ENCODE results near the gene CAMK4. TPM values are rescaled to one million over a fixed set of nuclear protein-coding genes. Genes with fewer than 3 reads are reported as not detected.

Gene CAMK4
- total RNA-seq, 1 donor from 2014 or later, result 5.0 TPM

DNA sequence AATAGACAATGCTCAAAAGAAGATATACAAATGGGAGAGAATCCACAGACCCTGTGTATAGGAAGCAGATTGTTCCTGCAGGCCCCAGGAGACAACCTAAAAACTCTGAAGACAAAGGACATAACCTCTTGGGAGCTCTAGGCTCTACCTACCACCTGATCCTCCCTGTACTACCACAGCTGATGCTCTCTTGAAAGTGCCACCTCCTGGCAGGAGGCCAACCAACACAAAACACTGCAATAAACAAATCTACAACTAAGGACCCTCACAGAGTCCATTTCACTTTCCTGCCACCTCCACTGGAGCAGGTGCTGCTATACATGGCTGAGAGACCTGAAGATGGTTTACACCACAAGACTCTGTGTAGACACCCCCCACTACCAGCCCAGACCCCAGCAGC is 239.1 kb downstream of the CAMK4 start:
- Mint-ChIP-seq H3K27ac (no peak overlapping the region), H3K4me1 (peaks cover 4% of the 10 kb centered on the region)

GRCh38 chr5:111469293-111469896 is 245.2 kb downstream of the CAMK4 start:
- H3K36me3 ChIP-seq, result no peaks in the 10 kb centered on the region
- no peaks in the 10 kb centered on the region for H3K36me3 Mint-ChIP-seq
- H3K9me3 Mint-ChIP-seq, result peaks cover 5% of the 10 kb centered on the region
- H3K4me3 ChIP-seq, result no peak overlapping the region
- H3F3A ChIP-seq (ENCODE audit: low read depth), result no peaks in the 10 kb centered on the region
- DNase-seq (ENCODE audit: low spot score), result no peak
- no peaks in the 10 kb centered on the region for H3K4me1 ChIP-seq
- H3K9ac ChIP-seq, result no peak overlapping the region
- no peak overlapping the region for H3K4me2 ChIP-seq
- no peak overlapping the region for H3K4me3 Mint-ChIP-seq
- no peak for TF ChIP-seq EZH2phosphoT487 (IDR thresholded peaks at IDR 0.05)
- TF ChIP-seq EZH2 (IDR thresholded peaks at IDR 0.05), result no peak
- TF ChIP-seq CTCF (IDR thresholded peaks at IDR 0.05), result no peak
- no peak overlapping the region for H2AFZ ChIP-seq (replicated peaks)
- no peaks in the 10 kb centered on the region for H3K27me3 ChIP-seq
- H3K27ac Mint-ChIP-seq, result no peak overlapping the region
- H3K9me3 ChIP-seq (ENCODE audit: low read depth), result no peaks in the 10 kb centered on the region
- H3K27ac ChIP-seq, result no peak overlapping the region
- H4K20me1 ChIP-seq (ENCODE audit: low read depth), result no peaks in the 10 kb centered on the region
- H3K27me3 Mint-ChIP-seq (ENCODE audit: insufficient read depth, low read depth), result no peaks in the 10 kb centered on the region
- no peaks in the 10 kb centered on the region for H3K79me2 ChIP-seq (ENCODE audit: low read depth)
- no peaks in the 10 kb centered on the region for H3K4me1 Mint-ChIP-seq

More for the DNA sequence above, 239.1 kb downstream of the CAMK4 start:
- no peak overlapping the region for H3K4me3 Mint-ChIP-seq
- peaks cover 11% of the 10 kb centered on the region for H3K9me3 Mint-ChIP-seq
- Histone ChIP-seq H2AFZ (replicated peaks) (peak overlapping the region; percentile 57), H3K9me3 (ENCODE audit: low read depth) (no peaks in the 10 kb centered on the region), H3K4me1 (no peaks in the 10 kb centered on the region), H4K20me1 (ENCODE audit: low read depth) (no peaks in the 10 kb centered on the region), H3K27ac (no peak overlapping the region), H3K9ac (no peak overlapping the region), H3K4me2 (no peak overlapping the region), H3F3A (ENCODE audit: low read depth) (no peaks in the 10 kb centered on the region), H3K79me2 (ENCODE audit: low read depth) (no peaks in the 10 kb centered on the region), H3K36me3 (no peaks in the 10 kb centered on the region), H3K4me3 (no peak overlapping the region), H3K27me3 (no peaks in the 10 kb centered on the region)
- H3K27me3 Mint-ChIP-seq (ENCODE audit: insufficient read depth, low read depth), result no peaks in the 10 kb centered on the region
- H3K36me3 Mint-ChIP-seq, result no peaks in the 10 kb centered on the region
- DNase-seq (ENCODE audit: low spot score), result no peak
- TF ChIP-seq CTCF (IDR thresholded peaks at IDR 0.05), result no peak
- no peak for TF ChIP-seq EZH2phosphoT487 (IDR thresholded peaks at IDR 0.05)
- TF ChIP-seq EZH2 (IDR thresholded peaks at IDR 0.05), result no peak

GRCh38 chr5:111469903-111470302 is 245.7 kb downstream of the CAMK4 start:
- Histone ChIP-seq H4K20me1 (ENCODE audit: low read depth) (no peaks in the 10 kb centered on the region), H3K79me2 (ENCODE audit: low read depth) (no peaks in the 10 kb centered on the region), H3K36me3 (no peaks in the 10 kb centered on the region), H3K4me3 (no peak overlapping the region), H3K27me3 (no peaks in the 10 kb centered on the region), H3K9ac (no peak overlapping the region), H3K4me2 (no peak overlapping the region), H3K9me3 (ENCODE audit: low read depth) (no peaks in the 10 kb centered on the region), H3F3A (ENCODE audit: low read depth) (no peaks in the 10 kb centered on the region), H3K4me1 (no peaks in the 10 kb centered on the region), H3K27ac (no peak overlapping the region), H2AFZ (replicated peaks) (no peak overlapping the region)
- no peak for DNase-seq (ENCODE audit: low spot score)
- TF ChIP-seq CTCF (IDR thresholded peaks at IDR 0.05), result no peak
- no peak for TF ChIP-seq EZH2 (IDR thresholded peaks at IDR 0.05)
- no peak for TF ChIP-seq EZH2phosphoT487 (IDR thresholded peaks at IDR 0.05)
- no peaks in the 10 kb centered on the region for H3K36me3 Mint-ChIP-seq
- H3K4me1 Mint-ChIP-seq, result no peaks in the 10 kb centered on the region
- no peak overlapping the region for H3K27ac Mint-ChIP-seq
- no peak overlapping the region for H3K4me3 Mint-ChIP-seq
- H3K27me3 Mint-ChIP-seq (ENCODE audit: insufficient read depth, low read depth), result no peaks in the 10 kb centered on the region
- H3K9me3 Mint-ChIP-seq, result peaks cover 4% of the 10 kb centered on the region
